Measurements from ENCODE around the gene DDX54.

DNA sequence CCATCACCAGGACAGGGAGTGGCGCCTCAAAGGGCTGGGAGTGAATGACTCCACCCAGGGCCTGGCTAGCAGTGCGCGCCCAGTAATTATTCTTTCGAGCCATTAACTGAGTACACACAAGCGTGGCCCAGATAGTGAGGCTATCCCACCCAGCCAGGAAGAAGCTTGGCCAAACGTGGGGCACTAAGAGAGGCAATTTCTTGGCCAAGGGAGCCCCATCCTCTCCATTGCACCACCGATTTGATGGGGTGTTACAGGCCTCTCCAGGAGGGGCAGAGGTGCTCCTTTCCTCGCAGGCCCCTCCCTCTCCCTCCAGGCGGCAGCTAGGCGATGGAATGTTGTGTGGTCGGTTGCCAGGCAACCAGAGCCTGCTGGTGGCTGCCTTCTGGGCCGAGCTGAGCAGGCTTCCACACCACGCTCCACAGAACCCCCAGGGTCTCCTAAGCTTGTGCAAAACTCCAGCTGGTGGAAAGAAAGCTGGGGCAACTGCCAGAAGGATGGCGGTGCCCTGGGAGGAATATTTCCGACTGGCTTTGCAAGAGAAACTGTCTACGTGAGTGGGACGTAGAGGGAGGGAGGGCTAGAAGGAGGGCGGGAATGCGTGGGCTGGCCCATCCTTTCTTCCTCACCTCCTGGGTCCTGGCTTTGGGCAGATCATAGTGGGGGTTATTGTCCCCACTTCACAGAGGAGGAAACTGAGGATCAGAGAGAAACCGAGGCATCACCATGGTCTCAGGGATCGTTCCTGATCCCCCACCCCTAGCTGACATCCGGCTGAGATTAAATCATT is 35.7 kb downstream of the DDX54 start, which contains the start of gene CFAP73:
- TF ChIP-seq CTCF (conservative IDR thresholded peaks at IDR 0.05 in 1 of 2, IDR thresholded peaks at IDR 0.05 in 1 of 2; ENCODE audit: extremely low read depth in 1 of 2, insufficient read depth in 1 of 2, low read depth in 1 of 2, low read length in 2 of 2) (no peak), EZH2 (IDR thresholded peaks at IDR 0.05; ENCODE audit: borderline replicate concordance, low read length) (no peak)
